GM13977 (cell line): ENCODE data around the gene SMOC2.
"Not testable (repeated sequence)": the region's sequence is repeated elsewhere in the genome, so short reads cannot be mapped to it uniquely, and the experiment has no call there.

ENCODE experiments used
- DNase-seq: peaks from one replicate; pipeline ENCODE4 v3.0.0; 2012; ENCODE audit warnings: low spot score
- in situ Hi-C: fragments of 300-500 bp; cut with MboI; formaldehyde crosslinking; loops from one replicate; pipeline ENCODE4 v1.12.0; 2022; ENCODE audit warnings: low sequenced_read_pairs, low pct_unique_long_range_greater_than_20kb, mixed read lengths, inconsistent platforms; ENCODE audit not compliant: unreplicated experiment
- TF ChIP-seq, protein P1 (sequence below): IDR thresholded peaks from 2 replicates; pipeline ENCODE4 v1.5.1; 2012; ENCODE audit warnings: mild to moderate bottlenecking, control low read depth; ENCODE audit not compliant: insufficient read depth; ENCODE audit errors: extremely low read depth, missing control alignments

SMOC2 gene

DNA sequence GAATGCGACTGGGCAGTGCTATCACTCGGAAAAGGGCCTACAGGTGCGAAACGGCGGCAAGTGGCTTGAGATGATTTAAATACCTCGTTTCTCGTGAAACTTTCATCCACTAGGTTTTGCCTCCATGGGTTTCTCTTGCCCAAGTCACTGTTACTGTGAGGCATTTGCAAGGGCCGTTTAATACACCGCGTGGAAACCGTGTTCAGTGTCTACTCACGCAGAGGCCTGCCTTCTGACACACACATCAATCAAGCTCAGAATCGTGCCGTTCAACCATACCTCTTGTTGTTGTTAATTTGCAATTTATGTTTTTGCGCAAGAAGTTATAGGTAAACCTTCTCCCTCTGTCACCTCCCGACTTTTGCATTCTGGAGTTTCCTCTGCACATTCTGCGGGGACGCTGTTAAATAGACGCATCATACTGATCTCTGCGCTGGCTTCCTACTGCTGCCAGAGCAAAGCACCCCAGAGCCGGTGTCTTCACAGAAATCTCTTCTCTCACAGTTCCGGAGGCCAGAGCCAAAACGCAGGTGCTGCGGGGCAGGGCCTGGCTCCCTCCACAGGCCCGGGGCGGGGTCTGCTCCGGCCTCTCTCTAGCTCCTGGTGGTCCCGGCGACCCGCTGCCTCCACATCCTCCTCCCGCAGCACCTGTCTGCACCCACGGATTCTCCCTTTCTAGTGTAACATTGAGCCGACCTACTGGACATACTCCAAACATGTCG, 251.4 kb downstream of the SMOC2 start:
- in situ Hi-C loops = no loop called here
- no peak for DNase-seq
- TF ChIP-seq, protein P1, sequence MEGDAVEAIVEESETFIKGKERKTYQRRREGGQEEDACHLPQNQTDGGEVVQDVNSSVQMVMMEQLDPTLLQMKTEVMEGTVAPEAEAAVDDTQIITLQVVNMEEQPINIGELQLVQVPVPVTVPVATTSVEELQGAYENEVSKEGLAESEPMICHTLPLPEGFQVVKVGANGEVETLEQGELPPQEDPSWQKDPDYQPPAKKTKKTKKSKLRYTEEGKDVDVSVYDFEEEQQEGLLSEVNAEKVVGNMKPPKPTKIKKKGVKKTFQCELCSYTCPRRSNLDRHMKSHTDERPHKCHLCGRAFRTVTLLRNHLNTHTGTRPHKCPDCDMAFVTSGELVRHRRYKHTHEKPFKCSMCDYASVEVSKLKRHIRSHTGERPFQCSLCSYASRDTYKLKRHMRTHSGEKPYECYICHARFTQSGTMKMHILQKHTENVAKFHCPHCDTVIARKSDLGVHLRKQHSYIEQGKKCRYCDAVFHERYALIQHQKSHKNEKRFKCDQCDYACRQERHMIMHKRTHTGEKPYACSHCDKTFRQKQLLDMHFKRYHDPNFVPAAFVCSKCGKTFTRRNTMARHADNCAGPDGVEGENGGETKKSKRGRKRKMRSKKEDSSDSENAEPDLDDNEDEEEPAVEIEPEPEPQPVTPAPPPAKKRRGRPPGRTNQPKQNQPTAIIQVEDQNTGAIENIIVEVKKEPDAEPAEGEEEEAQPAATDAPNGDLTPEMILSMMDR = no peak

DNA sequence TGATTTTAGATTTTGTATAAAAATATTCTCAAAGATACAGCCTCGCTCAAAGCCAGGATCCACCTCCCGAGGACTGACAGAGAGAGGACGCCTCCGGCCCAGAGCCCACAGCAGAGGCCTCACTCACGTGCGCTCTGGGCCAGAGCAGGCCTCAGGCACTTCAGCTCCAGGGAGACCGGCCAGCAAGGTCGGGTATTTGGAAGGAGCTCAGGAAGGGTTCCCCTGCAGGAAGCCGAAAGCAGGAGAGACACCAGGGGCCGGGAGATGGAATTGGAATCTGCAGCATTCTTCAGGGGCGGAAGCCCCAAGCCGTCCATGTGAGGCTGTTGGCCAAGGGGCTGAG, 251.9 kb downstream of the SMOC2 start:
- DNase-seq, in situ Hi-C loops: not testable (repeated sequence)

DNA sequence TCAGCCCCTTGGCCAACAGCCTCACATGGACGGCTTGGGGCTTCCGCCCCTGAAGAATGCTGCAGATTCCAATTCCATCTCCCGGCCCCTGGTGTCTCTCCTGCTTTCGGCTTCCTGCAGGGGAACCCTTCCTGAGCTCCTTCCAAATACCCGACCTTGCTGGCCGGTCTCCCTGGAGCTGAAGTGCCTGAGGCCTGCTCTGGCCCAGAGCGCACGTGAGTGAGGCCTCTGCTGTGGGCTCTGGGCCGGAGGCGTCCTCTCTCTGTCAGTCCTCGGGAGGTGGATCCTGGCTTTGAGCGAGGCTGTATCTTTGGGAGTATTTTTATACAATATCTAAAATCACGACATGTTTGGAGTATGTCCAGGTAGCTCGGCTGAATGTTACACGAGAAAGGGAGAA, 253.8 kb downstream of the SMOC2 start:
- in situ Hi-C loops = not testable (repeated sequence)

DNA sequence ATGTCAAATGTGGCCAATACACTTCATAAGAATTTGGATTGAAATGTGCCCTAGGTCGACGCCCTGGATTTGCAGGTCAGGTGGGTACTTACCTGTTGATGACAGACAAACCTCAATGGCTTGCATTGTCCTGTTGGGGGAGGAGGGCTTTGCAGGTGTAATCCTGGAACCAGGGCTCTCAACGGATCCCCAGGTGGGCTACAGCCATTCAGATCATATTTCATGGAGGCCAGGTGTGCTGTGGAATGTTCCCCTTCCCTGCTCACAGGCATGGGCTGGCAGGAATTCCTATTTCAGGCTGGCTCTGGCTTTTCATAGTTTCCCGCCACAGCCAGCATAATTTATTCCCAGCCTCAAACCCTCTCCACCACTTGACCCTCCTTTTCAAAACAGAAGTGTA, 254.7 kb downstream of the SMOC2 start:
- in situ Hi-C loops = no loop called here
- TF ChIP-seq, protein P1 = no peak
- DNase-seq = no peak

More for the DNA sequence above, 253.8 kb downstream of the SMOC2 start:
- not testable (repeated sequence) for DNase-seq

DNA sequence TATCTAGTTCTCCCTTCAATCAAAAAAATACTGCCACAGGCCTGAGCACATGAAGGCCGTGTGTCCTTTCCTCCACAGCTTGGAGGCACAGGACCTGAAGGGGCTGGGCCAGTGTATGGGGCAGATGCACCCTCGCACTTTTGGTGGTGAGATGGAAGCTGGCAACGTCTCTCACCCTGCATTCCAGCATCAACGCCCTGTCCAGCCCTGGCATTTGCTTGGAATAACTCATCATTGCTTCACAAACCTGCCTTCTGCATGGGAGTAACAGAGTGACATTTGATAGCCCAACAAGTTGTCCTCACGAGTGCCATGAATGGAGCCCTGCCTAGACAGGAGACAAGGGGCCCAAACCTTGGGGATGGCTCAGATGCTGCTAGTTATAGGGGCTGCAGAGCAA, 257.9 kb downstream of the SMOC2 start:
- no peak for DNase-seq
- in situ Hi-C loops = no loop called here
- TF ChIP-seq, protein P1 = no peak

DNA sequence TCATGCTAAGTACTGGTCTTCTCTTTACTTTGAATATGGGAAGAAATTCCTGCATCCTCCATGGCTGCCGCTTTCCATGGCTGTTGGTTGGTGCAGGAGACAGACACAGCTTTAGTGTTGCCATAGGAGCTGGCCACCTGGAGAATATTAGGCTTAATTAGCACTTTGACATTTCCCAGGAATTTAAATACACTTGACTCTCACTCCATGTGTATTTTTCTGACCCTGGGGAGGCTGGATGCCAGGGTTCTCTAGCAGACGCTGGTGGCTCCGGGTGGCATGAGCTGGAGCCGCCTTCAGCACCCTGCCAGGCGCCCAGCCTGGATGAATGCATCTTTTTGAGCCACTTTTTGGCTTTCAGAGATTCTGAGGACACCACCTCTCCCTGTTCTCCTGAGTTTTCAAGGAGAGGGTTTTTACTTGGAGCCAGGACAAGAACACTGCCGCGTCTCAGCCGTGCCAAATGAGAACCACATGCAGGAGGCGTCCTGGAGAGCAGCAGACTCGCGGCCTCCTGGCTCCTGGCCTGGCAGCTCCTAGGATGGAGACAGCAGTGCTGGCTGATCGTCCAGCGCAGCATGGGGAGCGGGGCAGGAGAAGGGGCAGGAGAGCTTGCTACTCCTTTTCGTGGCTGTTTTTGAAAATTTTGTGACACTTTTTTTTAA, 258.8 kb downstream of the SMOC2 start:
- DNase-seq = no peak
- TF ChIP-seq, protein P1 = no peak
- in situ Hi-C loops = no loop called here

DNA sequence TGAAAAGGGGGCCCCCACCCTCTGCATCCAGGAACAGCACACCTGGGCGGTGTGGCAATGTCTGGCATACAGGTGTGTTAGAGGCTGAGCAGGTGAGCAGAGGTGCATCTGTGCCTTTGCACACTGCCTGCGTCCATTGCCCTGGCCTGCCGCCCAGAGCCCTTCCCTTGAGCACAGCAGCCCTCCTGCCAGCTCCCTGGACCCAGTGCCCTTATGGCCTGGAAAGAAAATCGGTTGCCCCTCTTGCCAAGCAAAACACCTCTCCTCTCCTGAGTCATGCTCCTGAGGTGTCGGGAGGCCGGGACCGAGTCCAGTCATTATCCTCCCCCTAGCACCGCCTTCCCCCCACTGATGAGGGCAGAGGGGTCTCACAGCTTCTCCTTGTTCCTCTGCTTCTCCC, 259.9 kb downstream of the SMOC2 start:
- TF ChIP-seq, protein P1 = no peak
- no peak for DNase-seq
- in situ Hi-C loops = no loop called here
